GM19240 (cell line): ENCODE data around the gene PLEKHM2.

Experiments
- DNase-seq: peaks from one replicate; pipeline ENCODE4 v3.0.0; 2011; ENCODE audit warnings: low spot score; ENCODE audit not compliant: insufficient read length

The PLEKHM2 gene

DNA sequence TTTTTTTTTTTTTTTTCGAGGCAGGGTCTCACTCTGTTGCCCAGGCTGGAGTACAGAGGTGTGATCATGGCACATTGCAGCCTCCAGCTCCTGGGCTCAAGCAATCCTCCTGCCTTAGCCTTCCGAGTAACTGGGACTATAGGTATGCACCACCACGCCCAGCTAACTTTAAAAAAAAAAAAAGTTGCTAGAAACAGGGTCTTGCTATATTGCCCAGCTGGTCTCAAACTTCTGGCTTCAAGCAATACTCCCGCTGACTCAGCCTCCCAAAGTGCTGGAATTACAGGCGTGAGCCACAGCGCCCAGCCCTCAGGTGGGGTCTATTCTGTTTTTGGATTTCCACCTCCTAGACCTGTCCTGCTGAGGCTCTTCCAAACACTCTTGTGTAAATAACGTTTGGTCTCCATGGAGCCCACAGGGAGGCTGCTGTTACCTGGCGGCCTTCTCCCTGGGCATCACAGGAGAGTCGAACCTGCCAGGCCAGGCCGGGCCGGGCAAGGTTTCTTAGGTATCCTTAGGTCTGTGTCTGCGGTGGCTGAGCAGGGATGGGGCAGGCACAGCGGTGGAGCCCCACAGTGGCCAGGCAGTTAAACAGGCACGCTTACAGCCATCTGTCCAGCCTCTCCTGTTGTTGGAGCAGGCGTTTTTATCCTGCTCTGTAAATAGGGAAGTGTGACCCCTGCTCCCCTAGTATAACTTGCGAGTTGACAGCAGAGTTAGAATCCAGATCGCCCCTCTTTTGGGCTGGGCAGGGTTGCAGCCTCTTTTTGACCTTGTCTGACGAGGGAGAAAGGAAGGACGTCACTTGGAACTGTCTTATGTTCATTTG, 18.8 kb downstream of the PLEKHM2 start:
- no peak for DNase-seq

DNA sequence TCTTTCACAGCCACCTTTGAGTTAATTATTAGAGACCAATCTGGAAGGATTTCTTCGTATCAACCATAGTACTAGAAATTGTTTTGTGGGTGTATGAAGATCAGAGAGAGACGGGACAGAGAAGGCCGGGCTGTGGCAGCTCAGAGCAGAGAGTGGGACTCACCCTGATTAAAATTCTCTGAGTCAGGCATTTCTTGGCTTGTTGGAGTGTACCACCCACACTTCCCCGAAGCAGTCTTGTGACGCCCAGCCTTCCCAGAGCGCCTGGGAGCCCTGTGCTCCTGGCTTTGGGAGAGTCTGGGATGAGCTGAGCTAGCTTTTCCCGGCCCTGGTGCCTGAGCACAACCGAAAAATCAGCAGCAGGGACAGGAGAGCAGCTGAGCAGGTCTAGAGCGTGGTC, 19.4 kb downstream of the PLEKHM2 start:
- no peak for DNase-seq

DNA sequence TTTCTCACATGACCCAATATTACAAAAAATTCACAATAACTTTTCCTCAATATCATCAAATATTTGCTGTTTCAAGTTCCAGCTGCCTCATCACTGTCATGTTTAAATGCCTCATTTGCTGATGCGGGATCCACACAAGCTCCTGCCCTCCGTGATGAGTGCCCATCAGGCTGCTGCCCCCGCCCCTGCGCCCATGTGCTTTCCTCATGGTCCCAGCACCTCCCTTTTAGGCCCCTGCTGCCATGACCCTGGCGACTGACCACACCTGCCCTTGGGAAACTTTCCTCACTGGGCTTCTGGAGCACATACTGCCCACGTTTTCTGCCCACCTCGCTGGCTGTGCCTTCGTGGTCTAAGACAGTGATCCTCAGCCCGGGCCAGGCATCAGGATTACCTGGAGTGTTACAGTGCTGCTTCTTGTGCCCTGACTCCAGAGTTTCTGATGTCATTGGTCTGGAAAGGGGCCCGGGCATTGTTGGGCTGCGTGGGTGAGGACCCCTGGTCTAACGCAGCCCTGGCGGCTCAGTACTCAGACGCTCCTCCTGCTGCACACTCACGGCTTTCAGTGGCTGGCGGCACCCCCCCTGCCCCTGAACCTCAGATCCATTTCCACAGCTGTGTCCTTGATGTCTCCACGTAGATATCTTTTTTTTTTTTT, 20.5 kb downstream of the PLEKHM2 start:
- no peak for DNase-seq

DNA sequence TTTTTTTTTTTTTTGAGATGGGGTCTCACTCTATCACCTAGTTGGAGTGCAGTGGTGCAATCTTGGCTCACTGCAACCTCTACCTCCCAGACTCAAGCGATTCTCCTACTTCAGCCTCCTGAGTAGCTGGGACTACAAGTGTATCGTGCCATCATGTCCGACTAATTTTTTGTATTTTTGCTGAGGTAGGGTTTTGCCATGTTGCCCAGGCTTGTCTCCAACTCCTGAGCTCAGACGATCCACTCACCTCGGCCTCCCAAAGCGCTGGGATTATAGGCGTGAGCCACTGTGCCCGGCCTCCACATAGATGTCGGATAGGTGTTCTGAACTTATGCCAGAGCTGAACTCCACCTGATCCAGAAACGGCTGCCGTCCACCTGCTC, 21.1 kb downstream of the PLEKHM2 start:
- no peak for DNase-seq

DNA sequence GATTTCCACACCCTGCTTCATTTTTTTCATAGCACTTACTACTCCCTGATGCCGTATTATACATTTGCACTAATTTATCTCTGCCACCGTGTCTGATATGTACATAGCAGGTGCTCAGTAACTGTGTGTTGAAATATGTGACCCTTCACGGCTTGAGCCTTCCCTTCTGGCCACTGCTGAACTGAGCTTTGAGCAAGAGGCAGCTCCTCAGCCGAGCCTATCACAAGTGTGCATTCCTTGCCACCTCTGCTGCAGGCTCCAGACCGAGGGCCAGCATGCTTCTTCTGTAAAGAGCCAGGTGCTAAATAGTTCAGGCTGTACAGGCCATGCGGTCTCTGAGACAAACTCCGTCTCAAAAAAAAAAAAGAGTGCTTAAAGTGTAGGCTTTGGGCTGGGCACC, 22.6 kb downstream of the PLEKHM2 start:
- no peak for DNase-seq

DNA sequence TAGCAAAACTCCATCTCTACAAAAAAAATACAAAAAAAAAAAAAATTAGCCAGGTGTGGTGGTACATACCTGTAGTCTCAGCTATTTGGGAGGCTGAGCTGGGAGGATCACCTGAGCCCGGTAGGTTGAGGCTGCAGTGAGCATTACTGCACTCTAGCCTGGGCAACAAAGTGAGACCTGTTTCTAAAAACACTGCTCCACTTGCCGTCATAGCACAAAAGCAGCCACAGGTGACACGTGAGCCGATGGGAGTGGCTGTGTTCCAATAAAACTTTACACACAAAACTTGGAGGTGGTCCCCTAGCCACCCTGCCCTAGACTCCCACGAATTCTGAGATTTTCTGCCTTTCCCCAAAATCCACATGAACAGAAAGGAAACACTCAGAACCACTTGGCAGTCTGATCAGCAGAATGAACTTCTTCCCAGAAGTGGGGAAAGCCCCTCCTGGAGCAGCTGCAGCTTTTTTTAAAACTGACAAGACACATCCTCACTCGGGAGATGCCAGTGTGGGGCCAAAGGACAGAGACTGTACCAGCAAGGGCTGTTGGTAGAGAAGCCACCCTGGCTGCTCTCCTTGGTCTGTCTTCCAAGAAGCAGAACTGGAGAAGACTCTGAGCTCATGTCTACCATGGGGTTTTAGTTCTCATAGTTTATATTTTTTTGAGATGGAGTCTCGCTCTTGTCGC, 23.3 kb downstream of the PLEKHM2 start:
- no peak for DNase-seq

DNA sequence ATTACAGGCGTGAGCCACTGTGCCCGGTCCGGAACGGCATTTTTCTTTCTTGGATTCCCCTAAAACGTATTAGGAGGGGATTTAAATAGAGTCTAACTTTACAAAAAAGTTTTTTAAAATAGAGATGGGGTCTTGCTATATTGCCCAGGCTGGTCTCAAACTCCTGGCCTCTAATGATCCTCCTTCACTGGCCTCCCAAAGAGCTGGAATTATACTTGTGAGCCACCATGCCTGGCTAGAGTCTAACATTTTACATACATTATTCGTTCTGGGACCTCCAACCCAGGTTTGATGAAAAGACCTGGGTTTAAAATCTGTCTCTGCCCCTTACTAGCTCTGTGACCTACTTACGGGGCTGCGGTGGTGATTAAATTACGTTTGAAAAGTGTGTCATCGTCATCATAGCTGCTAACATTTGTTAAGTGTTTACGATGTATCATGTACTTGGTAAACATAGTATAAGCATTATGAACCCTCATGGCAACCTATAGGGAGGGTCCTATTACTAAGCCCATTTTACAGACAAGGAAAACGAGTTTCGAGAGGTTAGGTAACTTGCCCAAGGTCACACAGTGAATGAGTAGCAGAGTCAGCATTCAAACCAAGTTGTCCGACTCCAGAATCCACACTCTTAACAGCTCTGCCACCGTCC, 24.5 kb downstream of the PLEKHM2 start:
- DNase-seq: no peak

DNA sequence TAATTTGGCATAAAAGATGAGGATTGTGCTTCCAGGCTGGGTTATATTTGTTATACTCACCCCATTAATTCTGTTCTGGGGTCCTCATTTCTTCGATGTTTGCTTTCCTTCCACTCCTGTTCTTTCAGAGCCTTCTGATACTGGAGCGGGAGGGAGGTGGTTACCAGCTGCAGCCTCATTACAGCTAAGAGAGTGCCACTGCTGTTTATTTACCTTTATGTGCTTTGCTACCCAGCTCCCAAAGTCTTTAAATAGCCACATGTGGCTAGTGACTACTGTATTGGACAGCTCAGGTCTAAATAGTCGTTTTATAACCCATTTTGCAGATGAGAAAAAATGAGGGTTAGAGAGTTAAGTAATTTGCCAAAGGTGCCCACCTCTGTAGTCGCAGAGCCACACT, 25.1 kb downstream of the PLEKHM2 start:
- no peak for DNase-seq

DNA sequence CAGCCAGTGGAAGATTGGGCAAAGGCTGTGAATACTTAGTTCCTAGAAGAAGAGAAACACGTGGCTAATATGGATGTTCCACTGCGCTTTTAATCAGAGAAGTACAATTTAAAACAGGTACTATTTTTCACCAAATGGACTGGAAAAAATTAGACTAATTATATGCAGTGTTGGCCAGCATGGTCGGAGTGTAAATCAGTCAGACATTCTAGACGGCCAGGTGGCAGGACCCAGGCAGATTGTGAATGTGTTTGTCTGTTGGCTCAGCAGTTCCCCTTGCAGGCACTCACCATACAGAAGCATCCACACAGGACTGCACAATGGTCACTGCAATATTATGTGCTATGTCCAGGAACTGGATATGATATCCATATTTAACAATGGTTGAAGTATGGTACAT, 28.0 kb downstream of the PLEKHM2 start:
- no peak for DNase-seq

DNA sequence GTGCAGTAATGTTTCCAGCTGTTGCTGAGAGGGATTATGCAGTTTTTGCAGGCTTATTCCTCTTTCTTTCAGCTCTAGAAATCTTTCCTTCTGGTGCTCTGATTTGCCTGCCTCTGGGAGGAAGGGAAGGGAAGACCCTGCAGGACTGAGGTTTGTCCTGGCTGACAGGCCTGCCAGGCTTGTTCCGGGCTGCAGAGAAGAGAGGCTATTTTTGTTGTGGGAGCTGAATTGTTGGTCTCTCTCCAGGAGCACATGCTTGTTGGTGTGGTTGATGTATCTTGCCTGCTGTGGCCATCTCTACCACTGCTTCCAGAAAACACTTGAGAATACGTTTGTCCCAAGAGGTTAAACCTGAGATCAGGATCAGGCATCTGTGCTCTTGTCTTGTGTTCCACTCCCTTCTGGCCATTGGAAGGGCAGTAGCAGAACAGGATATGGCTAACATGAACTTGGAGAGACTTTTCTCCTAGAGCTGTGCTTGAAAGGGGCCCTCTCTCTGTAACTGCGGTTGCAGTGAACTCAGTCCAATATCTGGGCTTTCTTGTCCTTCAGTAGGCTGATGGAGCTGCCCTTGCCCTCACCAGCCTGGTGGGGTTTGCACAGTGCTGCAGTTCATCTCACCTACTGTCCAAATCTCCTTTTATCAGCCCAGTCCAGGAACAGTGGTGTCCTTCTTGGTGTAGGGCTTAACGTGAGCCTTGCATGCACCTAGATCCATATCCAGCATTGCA, 30.5 kb downstream of the PLEKHM2 start:
- DNase-seq: no peak

DNA sequence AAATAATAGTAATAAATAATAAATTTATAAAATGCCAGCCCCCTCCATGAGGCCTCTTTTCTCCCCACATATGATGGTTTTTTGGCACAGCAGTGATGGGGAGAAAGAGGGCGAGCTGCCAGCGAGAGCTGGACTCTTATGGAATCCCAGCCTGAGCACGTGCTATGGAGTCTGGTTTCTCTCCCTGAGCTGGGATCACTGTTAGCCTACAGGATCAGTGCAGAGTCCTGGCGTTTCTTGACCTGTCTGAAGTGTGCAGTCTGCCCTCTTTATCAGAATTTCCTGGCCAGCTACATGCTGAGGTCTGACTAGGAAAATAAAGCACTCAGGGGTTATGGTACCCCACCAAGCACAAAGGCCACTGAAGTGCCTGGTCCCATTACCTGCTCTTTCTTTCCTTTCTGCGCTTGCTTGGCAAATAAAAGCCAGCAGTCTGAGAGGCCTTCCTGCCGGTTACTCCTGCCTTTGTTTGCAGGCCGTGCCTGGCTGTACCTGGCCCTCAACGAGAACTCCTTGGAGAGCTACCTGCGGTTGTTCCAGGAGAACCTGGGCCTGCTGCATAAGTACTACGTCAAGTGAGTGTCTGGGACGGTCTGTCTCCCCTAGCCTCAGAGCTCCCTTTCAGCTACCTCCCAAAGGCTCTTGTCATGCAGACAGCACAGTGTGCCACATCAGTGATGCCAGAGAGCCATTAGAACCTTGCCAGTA, 33.5 kb downstream of the PLEKHM2 start:
- no peak for DNase-seq

DNA sequence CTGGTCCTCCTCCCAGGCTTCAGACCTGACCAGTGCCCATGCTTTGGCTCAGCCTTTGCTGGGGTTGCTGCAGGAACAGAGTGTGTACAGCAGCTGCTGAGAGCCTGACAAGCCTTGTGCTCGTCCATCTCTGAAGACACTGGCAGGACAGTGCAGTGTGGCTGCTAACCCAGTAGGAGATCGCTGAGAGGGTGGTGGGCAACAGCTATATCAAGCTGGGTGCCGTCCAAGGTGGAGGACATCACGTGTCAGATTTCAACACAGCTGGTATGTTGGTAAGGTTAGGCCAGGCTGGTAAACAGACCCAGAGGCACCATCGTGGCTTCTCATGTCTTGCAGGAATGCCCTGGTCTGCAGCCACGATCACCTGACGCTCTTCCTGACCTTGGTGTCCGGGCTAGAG, 34.1 kb downstream of the PLEKHM2 start:
- no peak for DNase-seq

DNA sequence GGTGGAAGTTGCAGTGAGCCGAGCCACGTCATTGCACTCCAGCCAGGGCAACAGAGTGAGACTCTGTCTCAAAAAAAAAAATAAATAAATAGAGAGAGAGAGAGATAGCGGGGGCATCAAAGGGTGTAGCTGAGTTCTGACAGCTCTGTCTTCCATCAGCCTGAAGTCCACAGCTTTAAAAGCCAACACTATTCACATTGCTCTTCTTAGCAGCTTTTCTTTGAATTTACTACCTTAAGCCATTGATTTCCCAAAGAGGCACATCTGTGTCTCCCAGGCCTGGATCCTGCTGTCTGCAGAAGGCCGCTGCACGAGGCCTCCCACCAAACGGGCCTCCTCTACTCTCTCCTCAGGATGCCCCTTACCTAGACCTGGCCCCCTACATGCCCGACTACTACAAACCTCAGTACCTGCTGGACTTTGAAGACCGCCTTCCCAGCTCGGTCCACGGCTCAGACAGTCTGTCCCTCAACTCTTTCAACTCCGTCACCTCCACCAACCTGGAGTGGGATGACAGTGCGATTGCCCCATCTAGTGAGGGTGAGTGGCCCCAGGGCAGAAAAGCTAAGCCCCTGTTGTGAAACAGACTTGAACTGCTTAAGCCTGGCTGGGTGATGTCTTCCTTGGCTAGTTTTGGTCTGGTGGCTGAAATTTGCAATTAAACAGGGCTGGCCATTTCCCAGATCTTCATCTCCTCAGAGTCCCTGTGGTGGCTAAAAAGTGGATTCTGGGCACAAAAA, 35.4 kb downstream of the PLEKHM2 start:
- no peak for DNase-seq

DNA sequence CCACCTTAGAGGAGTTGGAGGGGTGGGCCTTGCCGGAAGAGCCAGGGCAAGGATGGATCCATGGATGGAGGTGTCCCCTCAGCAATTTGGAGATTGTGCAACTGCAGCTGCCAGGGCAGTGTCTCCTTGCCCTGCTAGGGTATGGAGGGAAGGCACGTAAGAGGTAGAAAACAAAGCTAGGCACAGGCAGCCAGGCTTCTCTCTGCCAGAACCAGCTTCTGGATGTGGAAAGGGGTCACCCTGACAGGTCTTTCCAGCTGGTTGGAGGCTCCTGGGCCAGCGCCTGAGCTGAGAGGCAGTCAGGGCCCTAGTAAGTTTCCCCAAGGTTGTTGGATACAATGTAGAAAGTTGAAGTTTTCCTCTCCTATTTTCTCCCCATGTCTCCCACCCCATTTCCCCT, 36.7 kb downstream of the PLEKHM2 start:
- DNase-seq: no peak

DNA sequence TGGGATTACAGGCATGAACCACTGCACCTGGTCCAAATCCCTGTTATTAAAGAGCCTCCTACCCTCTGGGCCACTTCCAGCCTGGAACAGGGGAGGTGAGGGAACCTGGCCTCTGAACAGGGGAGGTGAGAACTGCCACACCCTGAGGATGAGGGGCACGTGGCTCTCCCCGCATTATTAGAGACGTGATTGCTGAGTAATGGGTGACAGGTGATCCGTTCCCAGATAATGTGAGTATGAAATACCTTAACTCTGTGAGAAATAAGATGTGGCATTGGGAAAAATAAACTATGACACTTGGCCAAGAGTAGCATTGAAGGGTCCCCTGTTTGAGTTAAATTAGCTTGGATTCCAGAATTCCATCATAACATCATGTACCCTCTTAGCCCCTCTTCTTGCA, 38.3 kb downstream of the PLEKHM2 start:
- DNase-seq: no peak

DNA sequence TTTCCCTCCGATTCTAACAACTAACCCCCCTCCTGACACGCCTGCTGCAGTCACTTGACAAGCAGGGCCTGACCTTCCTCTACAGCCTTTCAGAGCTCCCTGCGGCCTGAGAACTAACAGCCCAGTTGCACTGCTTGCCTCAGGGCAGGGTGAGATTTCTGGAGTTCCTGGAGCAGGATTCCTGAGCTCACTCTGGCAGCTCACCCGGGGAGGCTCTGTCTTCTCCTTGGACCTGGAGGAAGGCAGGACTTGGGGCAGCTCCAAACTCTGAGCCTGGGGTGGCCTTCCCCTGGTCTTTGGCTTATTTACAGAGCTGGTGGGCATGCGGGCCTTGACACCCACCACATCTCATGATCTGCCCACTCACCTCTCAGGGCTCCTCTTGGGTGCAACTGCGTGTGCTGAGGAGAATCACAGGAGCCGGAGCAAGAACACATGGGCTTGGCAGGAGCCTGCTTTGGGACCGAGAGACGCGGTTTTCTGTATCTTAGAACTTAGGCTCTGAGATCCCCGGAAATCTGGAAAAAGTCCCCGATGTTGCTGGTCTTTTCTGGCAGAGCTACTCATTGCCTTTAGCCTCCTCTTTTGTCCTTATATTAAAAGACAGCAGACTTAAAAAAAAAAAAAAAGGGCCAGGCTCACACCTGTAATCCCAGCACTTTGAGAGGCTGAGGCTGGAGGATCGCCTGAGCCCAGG, 38.9 kb downstream of the PLEKHM2 start:
- no peak for DNase-seq

DNA sequence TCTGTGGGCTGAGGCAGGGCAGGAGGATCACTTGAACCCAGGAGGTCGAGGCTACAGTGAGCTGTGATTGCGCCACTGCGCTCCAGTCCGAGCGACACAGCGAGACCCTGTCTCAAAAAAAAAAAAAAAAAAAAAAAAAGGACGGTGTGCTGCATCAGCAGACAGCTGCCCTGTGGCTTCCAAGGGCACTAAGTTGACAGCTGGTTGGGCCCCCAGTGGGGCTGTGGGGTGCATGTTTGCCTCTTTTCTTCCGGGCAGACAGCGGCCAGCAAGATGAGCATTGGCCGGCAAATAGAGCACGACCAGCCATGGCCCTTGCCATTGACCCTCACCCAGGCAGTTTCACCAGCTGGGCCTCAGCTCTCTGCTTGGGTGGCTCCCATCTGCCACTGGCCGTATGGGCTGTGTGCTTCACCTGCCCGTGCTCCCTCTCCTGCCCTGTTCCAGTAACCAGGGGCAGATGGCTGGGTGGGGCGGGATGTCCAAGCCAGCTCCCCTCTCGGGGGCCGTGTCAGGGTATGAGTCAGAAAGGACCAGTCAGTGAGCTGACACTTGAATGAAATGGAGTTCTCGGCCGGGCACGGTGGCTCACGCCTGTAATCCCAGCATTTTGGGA, 39.6 kb downstream of the PLEKHM2 start:
- DNase-seq: no peak

DNA sequence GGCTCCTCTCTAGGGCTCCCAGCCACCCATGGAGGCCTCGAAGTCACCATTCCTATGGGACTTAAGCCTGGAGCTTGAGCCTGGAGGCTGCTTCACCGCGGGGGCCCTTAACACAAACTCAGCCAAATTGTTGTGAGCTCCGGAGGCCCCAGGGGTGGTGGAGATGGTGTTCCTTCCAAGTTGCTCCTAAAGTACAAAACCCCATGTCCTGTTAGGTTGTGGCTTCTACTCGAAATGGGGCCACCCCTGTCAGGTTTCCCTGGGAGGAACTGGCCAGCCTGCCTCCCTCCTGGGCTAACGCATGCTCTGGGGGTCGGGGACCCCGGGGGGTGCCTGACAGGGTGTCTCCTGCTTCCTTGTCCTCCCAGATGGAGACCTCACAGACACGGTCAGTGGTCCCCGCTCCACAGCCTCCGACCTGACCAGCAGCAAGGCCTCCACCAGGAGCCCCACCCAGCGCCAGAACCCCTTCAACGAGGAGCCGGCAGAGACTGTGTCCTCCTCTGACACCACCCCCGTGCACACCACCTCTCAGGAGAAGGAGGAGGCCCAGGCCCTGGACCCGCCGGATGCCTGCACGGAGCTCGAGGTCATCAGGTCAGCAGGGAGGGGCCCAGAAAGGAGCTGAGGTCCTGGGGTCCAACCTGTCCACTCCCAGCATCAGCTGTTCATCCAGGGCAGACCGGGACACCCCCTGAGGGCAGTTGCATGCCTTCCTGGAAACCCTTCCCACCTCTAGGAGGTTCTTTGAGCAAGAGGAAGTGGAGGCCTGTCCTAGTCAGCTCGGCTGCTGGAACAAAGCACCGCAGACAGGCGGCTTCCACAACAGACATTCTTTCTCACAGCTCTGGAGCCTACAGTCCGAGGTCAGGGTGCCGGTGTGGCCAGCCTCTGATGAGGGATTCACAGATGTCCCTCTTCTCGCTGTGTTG, 41.1 kb downstream of the PLEKHM2 start:
- no peak for DNase-seq
